Amniotic epithelial cell (primary cell): ENCODE measurements around the gene MC1R.
"Not testable (repeated sequence)": the region's sequence is repeated elsewhere in the genome, so short reads cannot be mapped to it uniquely, and the experiment has no call there.

Source experiments
- DNase-seq: peaks from one replicate; pipeline ENCODE4 v3.0.0-alpha.2; 2010; ENCODE audit warnings: low read depth

Gene MC1R

GRCh38 chr16:89914642-89915285 is 3.9 kb upstream of the MC1R start:
- DNase-seq = not testable (repeated sequence)

- DNase-seq = no peak
These were observed 3.1 kb upstream of the MC1R start for GRCh38 chr16:89915303-89916232.

GRCh38 chr16:89917773-89918452 is 749 bp upstream of the MC1R start:
- DNase-seq = peak; percentile 85

- no peak for DNase-seq
These were observed 1.1 kb downstream of the MC1R start for GRCh38 chr16:89919535-89920406.

- peak; percentile 26 for DNase-seq
These were observed 2.1 kb downstream of the MC1R start for GRCh38 chr16:89920723-89921122.

GRCh38 chr16:89921131-89921701 is 2.6 kb downstream of the MC1R start:
- DNase-seq = no peak

- peak; percentile 90 for DNase-seq
These were observed 3.2 kb downstream of the MC1R start for GRCh38 chr16:89921702-89922476.

- DNase-seq = peak; percentile 90
These were observed 3.8 kb downstream of the MC1R start for GRCh38 chr16:89922477-89922883.

GRCh38 chr16:89922884-89923639 is 4.4 kb downstream of the MC1R start, which contains the start of gene TUBB3:
Gene TUBB3, plus strand, starts transcription at chr16:89923342. Its CDS starts 60 bp downstream, at chr16:89923402.
- peak; percentile 59 for DNase-seq

- DNase-seq = no peak
These were observed 5.1 kb downstream of the MC1R start for GRCh38 chr16:89923640-89924296.

- peak; percentile 45 for DNase-seq
These were observed 5.7 kb downstream of the MC1R start for GRCh38 chr16:89924297-89924924.

- no peak for DNase-seq
These were observed 6.3 kb downstream of the MC1R start for GRCh38 chr16:89924925-89925307.

GRCh38 chr16:89925596-89926079 is 7.0 kb downstream of the MC1R start:
- no peak for DNase-seq

GRCh38 chr16:89931305-89931896 is 12.7 kb downstream of the MC1R start:
- DNase-seq = no peak

- DNase-seq = no peak
These were observed 13.3 kb downstream of the MC1R start for GRCh38 chr16:89931964-89932363.

GRCh38 chr16:89934019-89934418 is 15.4 kb downstream of the MC1R start:
- DNase-seq = not testable (repeated sequence)

- DNase-seq = no peak
These were observed 16.2 kb downstream of the MC1R start for GRCh38 chr16:89934611-89935553.
